Peyer's patch (tissue), 4 donors: ENCODE measurements around the gene ACP1. TPM values are rescaled to one million over a fixed set of nuclear protein-coding genes. Genes with fewer than 3 reads are reported as not detected.
A peak's percentile ranks its signal among the peaks of the same experiment; 100 is the strongest.

Experiments used
- DNase-seq, 3 donors: peaks; one replicate each; pipeline ENCODE4 v3.0.0-alpha.2; 2017 to 2019
- H3K27ac ChIP-seq, 4 donors: fragments of 200-600 bp; sonication (generic); one replicate each; pipeline ENCODE4 v1.5.1; 2016 to 2019
- H3K27me3 ChIP-seq, 2 donors: fragments of 200-600 bp; sonication (generic); one replicate each; pipeline ENCODE4 v1.5.1; 2019
- H3K36me3 ChIP-seq, 3 donors: fragments of 200-600 bp; sonication (generic); one replicate each; pipeline ENCODE4 v1.5.1; 2016 to 2019
- H3K4me1 ChIP-seq, 4 donors: fragments of 200-600 bp; sonication (generic); one replicate each; pipeline ENCODE4 v1.5.1; 2016 to 2019
- H3K4me3 ChIP-seq, 4 donors: fragments of 200-600 bp; sonication (generic); 1 replicate in 3 of 4; 2 replicates in 1 of 4; pipeline ENCODE4 v1.5.1; 2016 to 2019; ENCODE audit warnings: mild to moderate bottlenecking in 1 of 4
- H3K9me3 ChIP-seq, 4 donors: fragments of 200-600 bp; sonication (generic); one replicate each; pipeline ENCODE4 v1.5.1; 2016 to 2019; ENCODE audit warnings: mild to moderate bottlenecking in 1 of 4
- POLR2A ChIP-seq, 2 donors: fragments of 450-650 bp; IDR thresholded peaks; one replicate each; pipeline ENCODE4 v1.5.1; 2017; ENCODE audit warnings: antibody characterized with exemption in 2 of 2, mild to moderate bottlenecking in 2 of 2, moderate library complexity in 2 of 2
- total RNA-seq, 4 donors: library from RNA; depleted of rRNA; stranded (reverse); fragments of >200 nt; gene quantifications; one replicate each; pipeline ENCODE4 v1.1.0, GENCODE V29; 2016
- TF ChIP-seq, protein P1 (sequence below), 6 experiments: fragments of 450-650 bp in 4 of 6; fragments of 200-600 bp in 2 of 6; sonication (generic) in 1 of 6; IDR thresholded peaks; one replicate each; pipeline ENCODE4 v1.5.1; 2017 to 2019; ENCODE audit warnings: antibody characterized with exemption in 6 of 6, mild to moderate bottlenecking in 3 of 6, moderate library complexity in 1 of 6

ACP1 gene
- total RNA-seq, 4 donors from 2014 or later = 39.6 to 88.1 (median 63.5) TPM

DNA sequence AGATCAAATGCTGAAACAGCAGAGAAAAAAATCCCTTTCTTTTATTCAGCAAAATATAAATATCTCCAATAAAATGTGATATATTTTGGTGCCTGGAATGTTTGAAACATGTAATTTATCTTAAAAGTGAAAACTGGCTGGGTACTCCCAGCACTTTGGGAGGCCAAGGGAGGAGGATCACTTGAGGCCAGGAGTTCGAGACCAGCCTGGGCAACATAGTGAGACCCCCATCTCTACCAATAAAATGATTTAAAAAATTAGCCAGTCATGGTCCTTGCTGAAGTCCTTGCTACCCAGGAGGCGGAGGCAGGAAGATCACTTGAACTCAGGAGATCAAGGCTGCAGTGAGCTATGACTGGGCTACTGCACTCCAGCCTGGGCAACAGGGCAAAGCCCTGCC is 9.6 kb upstream of the ACP1 start:
- H3K4me1 ChIP-seq = no peaks in the 10 kb centered on the region
- H3K27ac ChIP-seq = no peak overlapping the region
- H3K27me3 ChIP-seq = no peaks in the 10 kb centered on the region
- no peak for TF ChIP-seq POLR2A (IDR thresholded peaks at IDR 0.05)
- TF ChIP-seq, protein P1, sequence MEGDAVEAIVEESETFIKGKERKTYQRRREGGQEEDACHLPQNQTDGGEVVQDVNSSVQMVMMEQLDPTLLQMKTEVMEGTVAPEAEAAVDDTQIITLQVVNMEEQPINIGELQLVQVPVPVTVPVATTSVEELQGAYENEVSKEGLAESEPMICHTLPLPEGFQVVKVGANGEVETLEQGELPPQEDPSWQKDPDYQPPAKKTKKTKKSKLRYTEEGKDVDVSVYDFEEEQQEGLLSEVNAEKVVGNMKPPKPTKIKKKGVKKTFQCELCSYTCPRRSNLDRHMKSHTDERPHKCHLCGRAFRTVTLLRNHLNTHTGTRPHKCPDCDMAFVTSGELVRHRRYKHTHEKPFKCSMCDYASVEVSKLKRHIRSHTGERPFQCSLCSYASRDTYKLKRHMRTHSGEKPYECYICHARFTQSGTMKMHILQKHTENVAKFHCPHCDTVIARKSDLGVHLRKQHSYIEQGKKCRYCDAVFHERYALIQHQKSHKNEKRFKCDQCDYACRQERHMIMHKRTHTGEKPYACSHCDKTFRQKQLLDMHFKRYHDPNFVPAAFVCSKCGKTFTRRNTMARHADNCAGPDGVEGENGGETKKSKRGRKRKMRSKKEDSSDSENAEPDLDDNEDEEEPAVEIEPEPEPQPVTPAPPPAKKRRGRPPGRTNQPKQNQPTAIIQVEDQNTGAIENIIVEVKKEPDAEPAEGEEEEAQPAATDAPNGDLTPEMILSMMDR (IDR thresholded peaks at IDR 0.05) = no peak
- no peak for DNase-seq
- no peak overlapping the region for H3K4me3 ChIP-seq
- peaks cover 0 to 15% (median 0%) of the 10 kb centered on the region in 3 donors for H3K36me3 ChIP-seq
- no peaks in the 10 kb centered on the region for H3K9me3 ChIP-seq

DNA sequence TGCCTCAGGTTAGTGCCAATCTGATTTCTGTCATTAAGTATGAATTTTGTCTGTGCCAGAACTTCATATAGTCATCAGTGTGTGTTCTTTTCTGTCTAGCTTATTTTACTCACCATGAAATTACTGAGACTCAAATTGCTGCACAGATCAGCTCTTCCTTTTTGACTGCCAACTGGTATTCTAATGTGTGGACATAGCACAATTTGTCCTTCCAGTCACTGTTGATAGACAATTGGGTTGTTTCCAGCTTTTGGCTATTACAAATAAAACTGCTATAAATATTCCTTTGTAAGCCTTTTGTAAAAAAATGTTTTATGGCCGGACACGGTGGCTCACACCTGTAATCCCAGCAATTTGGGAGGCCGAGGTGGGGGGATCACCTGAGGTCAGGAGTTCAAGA is 8.7 kb upstream of the ACP1 start:
- H3K4me3 ChIP-seq = no peak overlapping the region
- peaks cover 0 to 15% (median 0%) of the 10 kb centered on the region in 3 donors for H3K36me3 ChIP-seq
- no peak overlapping the region for H3K27ac ChIP-seq
- no peak for DNase-seq
- no peak for TF ChIP-seq POLR2A (IDR thresholded peaks at IDR 0.05)
- TF ChIP-seq, protein P1 (IDR thresholded peaks at IDR 0.05) = no peak
- no peaks in the 10 kb centered on the region for H3K4me1 ChIP-seq
- H3K27me3 ChIP-seq = no peaks in the 10 kb centered on the region
- no peaks in the 10 kb centered on the region for H3K9me3 ChIP-seq

DNA sequence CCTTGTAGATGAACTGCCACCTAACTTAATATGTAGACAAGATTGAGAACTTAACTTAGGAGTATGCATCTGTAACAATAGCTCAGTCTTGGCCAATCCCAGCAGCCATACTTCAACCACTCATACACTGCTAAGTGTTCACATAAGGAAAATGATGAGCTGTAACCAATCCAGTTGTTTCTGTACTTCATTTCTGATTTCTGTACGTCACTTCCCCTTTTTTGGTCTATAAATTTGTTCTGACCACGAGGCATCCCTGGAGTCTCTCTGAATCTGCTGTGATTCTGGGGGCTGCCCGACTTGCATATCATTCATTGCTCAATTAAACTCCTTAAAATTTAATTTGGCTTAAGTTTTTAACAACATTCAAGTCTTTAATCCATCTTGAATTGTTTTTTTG is 7.3 kb upstream of the ACP1 start:
- no peak for DNase-seq
- Histone ChIP-seq H3K36me3 (peaks cover 0 to 3% (median 0%) of the 10 kb centered on the region in 3 donors), H3K9me3 (no peaks in the 10 kb centered on the region), H3K4me1 (no peaks in the 10 kb centered on the region), H3K4me3 (no peak overlapping the region), H3K27me3 (no peaks in the 10 kb centered on the region), H3K27ac (no peak overlapping the region)
- TF ChIP-seq POLR2A (IDR thresholded peaks at IDR 0.05) = no peak
- TF ChIP-seq, protein P1 (IDR thresholded peaks at IDR 0.05) = no peak

DNA sequence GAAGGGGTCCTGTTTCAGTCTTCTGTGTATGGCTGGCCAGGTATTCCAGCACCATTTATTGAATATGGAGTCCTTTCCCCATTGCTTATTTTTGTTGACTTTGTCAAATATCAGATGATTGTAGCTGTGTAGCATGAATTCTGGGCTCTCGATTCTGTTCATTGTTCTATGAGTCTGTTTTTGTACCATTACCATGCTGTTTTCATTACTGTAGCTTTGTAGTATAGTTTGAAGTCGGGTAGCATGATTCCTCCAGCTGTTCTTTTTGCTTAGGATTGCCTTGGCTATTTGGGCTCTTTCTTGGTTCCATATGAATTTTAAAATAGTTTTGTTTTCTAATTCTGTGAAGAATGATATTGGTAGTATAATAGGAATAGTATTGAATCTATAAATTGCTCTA is 6.9 kb upstream of the ACP1 start:
- no peak overlapping the region for H3K27ac ChIP-seq
- no peaks in the 10 kb centered on the region for H3K4me1 ChIP-seq
- no peaks in the 10 kb centered on the region for H3K36me3 ChIP-seq
- H3K4me3 ChIP-seq = no peak overlapping the region
- DNase-seq = no peak
- no peak for TF ChIP-seq POLR2A (IDR thresholded peaks at IDR 0.05)
- TF ChIP-seq, protein P1 (IDR thresholded peaks at IDR 0.05) = no peak
- H3K9me3 ChIP-seq = no peaks in the 10 kb centered on the region
- no peaks in the 10 kb centered on the region for H3K27me3 ChIP-seq

DNA sequence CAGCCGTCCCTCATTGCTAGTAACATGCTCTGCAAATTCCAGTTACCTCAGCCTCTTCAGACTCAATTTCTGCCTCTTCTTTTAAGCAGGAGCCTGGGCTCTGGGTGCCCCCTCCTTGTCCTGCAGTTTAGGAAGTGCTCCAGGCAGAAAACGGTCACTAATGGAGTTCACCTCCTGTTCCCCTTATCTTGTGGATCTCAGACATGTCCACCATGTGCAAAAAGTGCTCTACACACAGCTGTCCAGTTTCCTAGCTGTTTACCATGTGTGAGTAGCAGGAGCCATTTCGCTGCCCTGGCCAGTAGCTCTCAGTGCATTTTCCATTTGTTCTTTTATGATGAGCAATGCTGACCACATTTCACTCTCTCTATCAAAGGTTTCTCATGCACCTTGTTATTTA is 5.8 kb upstream of the ACP1 start:
- Histone ChIP-seq H3K27me3 (no peaks in the 10 kb centered on the region), H3K4me1 (no peaks in the 10 kb centered on the region), H3K36me3 (no peaks in the 10 kb centered on the region), H3K4me3 (no peak overlapping the region), H3K27ac (no peak overlapping the region), H3K9me3 (no peaks in the 10 kb centered on the region)
- no peak for DNase-seq
- TF ChIP-seq POLR2A (IDR thresholded peaks at IDR 0.05) = no peak
- TF ChIP-seq, protein P1 (IDR thresholded peaks at IDR 0.05) = no peak

DNA sequence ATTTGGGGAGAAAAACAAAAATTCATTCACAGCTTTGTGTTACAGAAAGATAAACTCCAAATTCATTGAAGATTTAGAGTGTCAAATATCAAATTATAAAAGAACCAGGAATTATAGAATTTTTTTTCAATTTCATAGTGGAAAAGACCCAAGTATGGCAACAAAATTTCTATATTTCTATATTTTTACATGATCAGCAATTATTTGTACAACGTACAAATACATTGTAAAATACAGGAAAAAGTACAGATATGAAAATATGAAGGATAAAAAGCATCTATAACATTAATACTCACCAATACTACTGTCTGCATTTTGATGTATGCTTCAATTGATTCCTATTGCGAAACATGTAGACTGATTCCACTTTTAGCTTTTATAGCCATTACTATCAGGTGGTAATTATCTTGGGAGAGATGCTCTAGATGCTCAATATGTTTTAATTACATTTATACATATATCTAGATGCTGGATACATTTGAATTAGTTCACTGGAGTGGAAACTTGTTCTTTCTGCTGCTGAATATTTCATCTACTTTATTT is 4.9 kb upstream of the ACP1 start:
- no peaks in the 10 kb centered on the region for H3K36me3 ChIP-seq
- no peaks in the 10 kb centered on the region for H3K9me3 ChIP-seq
- no peaks in the 10 kb centered on the region for H3K4me1 ChIP-seq
- H3K27me3 ChIP-seq = no peaks in the 10 kb centered on the region
- no peak for DNase-seq
- H3K4me3 ChIP-seq = no peak overlapping the region
- TF ChIP-seq POLR2A (IDR thresholded peaks at IDR 0.05) = no peak
- TF ChIP-seq, protein P1 (IDR thresholded peaks at IDR 0.05) = no peak
- peak overlapping the region in 2 of 4 donors; percentile 31 to 96 for H3K27ac ChIP-seq
